HUES64 (cell line): ENCODE data around the gene NSUN3.
A peak's percentile ranks its signal among the peaks of the same experiment; 100 is the strongest.

Experiments used
- H3K27ac ChIP-seq: 2 replicates; pipeline ENCODE4 v1.7.0; 2013; ENCODE audit warnings: low read depth, low read length, inconsistent platforms
- H3K27me3 ChIP-seq: 2 replicates; pipeline ENCODE4 v1.6.1; 2013; ENCODE audit warnings: mild to moderate bottlenecking, low read length; ENCODE audit not compliant: insufficient read depth
- H3K36me3 ChIP-seq: 2 replicates; pipeline ENCODE4 v1.6.1; 2013; ENCODE audit warnings: mild to moderate bottlenecking, low read length; ENCODE audit not compliant: insufficient read depth
- H3K4me1 ChIP-seq: 2 replicates; pipeline ENCODE4 v1.6.1; 2013; ENCODE audit warnings: mild to moderate bottlenecking, low read length, moderate library complexity; ENCODE audit not compliant: insufficient read depth
- H3K4me3 ChIP-seq: 2 replicates; pipeline ENCODE4 v1.5.1; 2013; ENCODE audit warnings: mild to moderate bottlenecking, low read length, moderate library complexity
- H3K9ac ChIP-seq: 2 replicates; pipeline ENCODE4 v1.6.1; 2013; ENCODE audit warnings: mild to moderate bottlenecking, low read depth, low read length
- H3K9me3 ChIP-seq: 2 replicates; pipeline ENCODE4 v1.6.1; 2013; ENCODE audit warnings: low read depth, low read length; ENCODE audit not compliant: insufficient read depth
- WGBS: fragments of 150-250, 120-280 bp; methylation state at CpG from one replicate; pipeline ENCODE4 v1.1.7; 2013; ENCODE audit warnings: missing lambda C conversion rate; 5-methylcytosine and 5-hydroxymethylcytosine counted together

NSUN3 gene

DNA sequence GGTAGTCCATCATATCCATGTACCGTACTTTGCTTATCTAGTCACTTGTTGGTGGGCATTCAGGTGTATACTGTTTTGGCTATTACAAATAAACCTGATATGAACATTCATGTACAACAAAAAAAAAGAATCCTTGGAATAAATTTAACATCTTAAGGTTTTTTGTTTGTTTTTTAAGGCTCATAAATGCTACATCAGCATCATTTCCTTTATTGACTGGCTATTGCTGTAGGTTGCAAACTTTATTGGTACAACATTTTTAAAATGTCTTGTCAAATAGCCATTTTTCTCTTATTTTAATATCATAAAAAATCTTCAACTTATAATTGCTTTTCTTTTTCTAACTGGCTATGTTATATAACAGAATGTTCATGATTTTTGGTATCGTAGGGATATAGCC is 16.3 kb upstream of the NSUN3 start:
- no peak overlapping the region for H3K9ac ChIP-seq
- peaks cover 27% of the 10 kb centered on the region for H3K36me3 ChIP-seq
- H3K4me1 ChIP-seq, result no peaks in the 10 kb centered on the region
- peaks cover 16% of the 10 kb centered on the region; the same call in 1 of the 2 replicates for H3K9me3 ChIP-seq
- H3K27ac ChIP-seq, result no peak overlapping the region
- H3K4me3 ChIP-seq, result no peak overlapping the region
- H3K27me3 ChIP-seq, result no peaks in the 10 kb centered on the region
- WGBS, result no CpG with 5 or more reads among the region's 2 CpGs

DNA sequence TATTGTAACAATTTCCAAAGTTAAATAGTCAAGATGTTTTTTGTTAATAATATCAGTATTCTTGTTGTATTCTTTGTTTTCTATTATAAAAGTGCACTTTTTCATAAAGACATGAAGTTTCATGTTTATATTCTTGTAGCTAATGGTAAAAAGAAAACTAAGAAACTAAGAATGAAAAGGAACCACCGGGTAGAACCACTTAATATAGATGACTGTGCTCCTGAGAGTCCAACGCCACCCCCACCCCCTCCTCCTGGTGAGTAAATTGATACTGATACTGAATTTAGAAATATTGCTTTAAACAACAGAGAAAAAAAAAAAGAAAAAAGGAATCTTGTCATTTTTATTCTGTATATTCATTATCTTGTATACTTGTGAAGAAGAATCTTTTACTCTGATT is 13.6 kb upstream of the NSUN3 start:
- Histone ChIP-seq H3K27me3 (no peaks in the 10 kb centered on the region), H3K4me1 (no peaks in the 10 kb centered on the region), H3K4me3 (no peak overlapping the region), H3K36me3 (peaks cover 17% of the 10 kb centered on the region), H3K9me3 (peaks cover 3% of the 10 kb centered on the region; the same call in 1 of the 2 replicates), H3K27ac (no peak overlapping the region), H3K9ac (no peak overlapping the region)
- no CpG with 5 or more reads among the region's 2 CpGs for WGBS

DNA sequence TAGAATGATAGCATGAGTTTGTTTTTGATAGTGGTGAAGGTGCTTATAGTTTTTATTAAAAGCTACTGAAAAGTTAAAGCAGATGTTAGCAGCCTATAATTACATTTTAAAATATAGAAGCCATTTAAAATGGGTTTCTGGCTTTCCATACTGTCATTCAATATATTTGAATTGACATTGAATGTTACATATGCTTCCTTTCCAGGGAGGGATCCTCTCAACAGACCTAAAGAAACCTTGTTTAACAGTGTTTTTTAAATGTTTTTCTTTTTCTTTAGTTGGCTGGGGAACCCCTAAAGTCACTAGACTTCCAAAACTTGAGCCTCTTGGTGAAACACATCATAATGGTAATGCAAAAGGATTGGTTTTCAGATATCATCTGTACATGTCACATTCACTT is 12.3 kb upstream of the NSUN3 start:
- Histone ChIP-seq H3K27ac (no peak overlapping the region), H3K27me3 (no peaks in the 10 kb centered on the region), H3K4me3 (no peak overlapping the region), H3K36me3 (peaks cover 10% of the 10 kb centered on the region; the same call in 1 of the 2 replicates), H3K4me1 (no peaks in the 10 kb centered on the region), H3K9ac (no peak overlapping the region), H3K9me3 (no peaks in the 10 kb centered on the region)

DNA sequence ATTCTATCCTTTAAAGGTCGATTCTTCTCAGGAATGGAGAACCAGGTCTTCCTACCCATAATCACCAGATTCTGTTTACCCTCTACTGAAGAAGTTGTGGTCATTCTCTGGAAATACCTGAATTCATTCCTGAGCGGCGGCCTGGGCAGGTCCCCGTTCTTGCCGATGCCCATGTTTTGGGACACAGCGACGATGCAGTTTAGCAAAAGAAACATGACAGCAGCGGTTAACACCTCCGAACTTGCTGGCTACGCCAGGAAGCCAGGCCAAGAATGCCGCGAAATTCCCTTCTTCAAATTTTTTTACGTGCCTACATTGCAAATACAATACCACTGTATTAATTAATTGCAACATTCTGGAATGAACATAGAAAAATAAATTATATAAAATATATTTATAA is 1.6 kb upstream of the NSUN3 start:
- Histone ChIP-seq H3K4me3 (no peak overlapping the region), H3K4me1 (peaks cover 4% of the 10 kb centered on the region), H3K27ac (no peak overlapping the region), H3K36me3 (no peaks in the 10 kb centered on the region), H3K9ac (no peak overlapping the region), H3K27me3 (no peaks in the 10 kb centered on the region), H3K9me3 (no peaks in the 10 kb centered on the region)
- WGBS, result 97% methylated on average over 13 of the region's 13 CpGs

DNA sequence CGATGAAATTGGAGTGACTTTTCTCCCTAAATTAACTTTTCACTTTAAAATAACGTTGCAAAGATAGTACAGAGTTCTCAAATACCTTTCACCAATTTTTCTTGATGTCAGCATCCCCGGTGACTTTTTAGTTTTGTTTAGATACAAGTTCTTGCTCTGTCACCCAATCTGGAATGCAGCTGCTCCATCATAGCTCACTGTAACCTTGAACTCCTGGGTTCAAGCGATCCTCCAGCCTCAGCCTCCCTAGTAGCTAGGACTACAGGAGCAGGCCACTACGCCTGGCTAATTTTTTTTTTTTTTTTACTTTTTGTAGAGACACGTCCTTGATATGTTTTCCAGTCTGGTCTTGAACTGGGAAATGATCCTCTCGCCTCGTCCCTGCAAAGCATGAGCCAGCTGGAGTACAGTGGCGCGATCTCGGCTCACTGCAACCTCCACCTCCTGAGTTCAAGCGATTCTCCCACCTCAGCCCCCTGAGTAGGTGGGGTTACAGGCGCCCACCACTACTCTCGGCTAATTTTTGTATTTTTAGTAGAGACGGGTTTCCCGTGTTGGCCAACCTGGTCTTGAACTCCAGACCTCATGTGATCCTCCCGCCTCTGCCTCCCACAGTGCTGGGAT is 747 bp downstream of the NSUN3 start:
- Histone ChIP-seq H3K27me3 (no peaks in the 10 kb centered on the region), H3K36me3 (peaks cover 8% of the 10 kb centered on the region; the same call in 1 of the 2 replicates), H3K27ac (peak overlapping the region; percentile 97), H3K4me3 (peak overlapping the region; percentile 94), H3K9me3 (no peaks in the 10 kb centered on the region), H3K4me1 (peaks cover 4% of the 10 kb centered on the region), H3K9ac (peak overlapping the region; percentile 99)
- 73% methylated on average over 17 of the region's 17 CpGs for WGBS

DNA sequence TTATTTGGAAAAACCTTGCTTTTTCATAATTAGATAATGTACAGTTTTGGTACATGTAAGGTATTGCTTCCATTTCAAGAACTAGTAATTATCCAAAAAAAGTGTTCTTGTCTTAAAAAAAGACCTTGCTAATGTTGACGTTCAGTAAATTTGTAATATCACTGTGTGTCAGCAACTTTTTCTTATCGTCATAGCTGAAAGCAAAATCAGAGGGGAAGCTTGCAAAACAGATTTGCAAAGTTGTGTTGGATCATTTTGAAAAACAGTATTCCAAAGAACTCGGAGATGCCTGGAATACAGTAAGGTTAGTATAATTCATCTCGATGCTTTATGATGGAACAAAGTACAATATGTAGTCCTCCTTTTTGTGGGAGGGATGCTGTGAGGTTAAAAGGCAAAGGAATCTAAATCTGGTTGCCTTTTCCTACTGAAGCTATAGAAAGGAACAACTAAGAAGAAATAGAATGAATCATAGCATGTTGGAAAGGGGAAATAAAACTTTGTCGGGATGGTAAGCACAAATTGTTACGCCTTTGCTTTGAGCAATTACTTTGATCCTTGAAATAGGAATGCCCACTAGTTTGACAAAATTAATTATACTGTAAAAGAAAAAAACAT is 1.5 kb downstream of the NSUN3 start:
- H3K4me1 ChIP-seq, result peaks cover 4% of the 10 kb centered on the region
- no peak overlapping the region for H3K27ac ChIP-seq
- H3K9ac ChIP-seq, result no peak overlapping the region
- WGBS, result 96% methylated on average over 6 of the region's 6 CpGs
- H3K9me3 ChIP-seq, result no peaks in the 10 kb centered on the region
- H3K27me3 ChIP-seq, result no peaks in the 10 kb centered on the region
- peaks cover 8% of the 10 kb centered on the region; the same call in 1 of the 2 replicates for H3K36me3 ChIP-seq
- peak overlapping the region; percentile 94; the same call in 1 of the 2 replicates for H3K4me3 ChIP-seq

DNA sequence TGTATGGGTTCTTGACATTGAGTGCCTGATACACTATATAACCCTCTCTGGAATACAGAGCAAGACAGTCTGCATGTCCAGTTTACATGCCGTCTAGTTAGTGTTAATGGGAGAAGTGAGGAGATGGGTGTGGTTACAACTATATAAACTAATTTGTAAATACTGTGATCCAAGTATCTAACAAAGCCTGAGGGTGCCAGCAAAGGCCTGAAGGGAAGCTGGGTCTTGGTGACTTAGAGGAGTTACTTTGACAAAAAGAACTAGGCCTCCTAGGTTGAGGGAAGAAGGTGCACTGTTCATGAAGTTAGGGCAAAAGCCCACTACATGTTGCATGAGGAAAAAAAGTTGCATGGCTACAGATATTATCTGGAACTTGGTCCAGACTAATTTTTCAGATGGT is 2.3 kb downstream of the NSUN3 start:
- Histone ChIP-seq H3K9me3 (no peaks in the 10 kb centered on the region), H3K36me3 (peaks cover 8% of the 10 kb centered on the region; the same call in 1 of the 2 replicates), H3K27ac (no peak overlapping the region), H3K4me1 (peaks cover 4% of the 10 kb centered on the region), H3K9ac (no peak overlapping the region), H3K27me3 (no peaks in the 10 kb centered on the region), H3K4me3 (no peak overlapping the region)
- 100% methylated on average over 1 of the region's 1 CpG for WGBS

DNA sequence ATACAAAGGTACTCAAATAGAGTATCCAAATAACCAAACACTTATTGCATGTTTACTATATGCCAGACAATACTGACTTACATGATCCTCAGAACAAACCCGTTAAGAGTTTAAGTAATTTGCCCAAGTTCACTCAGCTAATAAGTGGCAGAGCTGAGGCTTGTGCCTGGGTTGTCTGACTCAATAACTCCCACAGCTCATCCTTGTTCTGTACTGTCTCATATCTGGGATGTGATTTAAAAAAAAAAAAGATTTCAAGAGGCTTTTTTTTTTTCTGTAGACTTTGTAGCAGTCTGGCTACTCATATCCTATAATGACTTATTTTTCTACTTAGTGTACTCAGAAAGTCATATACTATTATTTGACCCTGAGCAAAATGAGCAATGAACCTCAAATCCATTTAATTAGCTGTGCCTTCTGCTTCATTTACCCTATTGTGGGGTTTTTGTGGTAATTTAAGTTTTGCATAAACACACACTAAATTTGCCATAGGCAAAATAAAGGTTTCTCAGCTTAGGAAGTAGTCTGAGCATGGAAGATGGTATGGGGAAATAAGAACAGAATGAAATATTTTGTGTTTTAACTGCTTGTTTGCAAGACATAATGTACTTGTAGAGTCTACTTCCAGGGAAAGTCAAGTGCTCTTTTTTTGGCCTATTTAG is 3.1 kb downstream of the NSUN3 start:
- Histone ChIP-seq H3K27ac (no peak overlapping the region), H3K27me3 (no peaks in the 10 kb centered on the region), H3K36me3 (peaks cover 8% of the 10 kb centered on the region; the same call in 1 of the 2 replicates), H3K9ac (no peak overlapping the region), H3K4me3 (no peak overlapping the region), H3K9me3 (no peaks in the 10 kb centered on the region), H3K4me1 (peaks cover 4% of the 10 kb centered on the region)
- WGBS, result 96% methylated on average over 1 of the region's 1 CpG

DNA sequence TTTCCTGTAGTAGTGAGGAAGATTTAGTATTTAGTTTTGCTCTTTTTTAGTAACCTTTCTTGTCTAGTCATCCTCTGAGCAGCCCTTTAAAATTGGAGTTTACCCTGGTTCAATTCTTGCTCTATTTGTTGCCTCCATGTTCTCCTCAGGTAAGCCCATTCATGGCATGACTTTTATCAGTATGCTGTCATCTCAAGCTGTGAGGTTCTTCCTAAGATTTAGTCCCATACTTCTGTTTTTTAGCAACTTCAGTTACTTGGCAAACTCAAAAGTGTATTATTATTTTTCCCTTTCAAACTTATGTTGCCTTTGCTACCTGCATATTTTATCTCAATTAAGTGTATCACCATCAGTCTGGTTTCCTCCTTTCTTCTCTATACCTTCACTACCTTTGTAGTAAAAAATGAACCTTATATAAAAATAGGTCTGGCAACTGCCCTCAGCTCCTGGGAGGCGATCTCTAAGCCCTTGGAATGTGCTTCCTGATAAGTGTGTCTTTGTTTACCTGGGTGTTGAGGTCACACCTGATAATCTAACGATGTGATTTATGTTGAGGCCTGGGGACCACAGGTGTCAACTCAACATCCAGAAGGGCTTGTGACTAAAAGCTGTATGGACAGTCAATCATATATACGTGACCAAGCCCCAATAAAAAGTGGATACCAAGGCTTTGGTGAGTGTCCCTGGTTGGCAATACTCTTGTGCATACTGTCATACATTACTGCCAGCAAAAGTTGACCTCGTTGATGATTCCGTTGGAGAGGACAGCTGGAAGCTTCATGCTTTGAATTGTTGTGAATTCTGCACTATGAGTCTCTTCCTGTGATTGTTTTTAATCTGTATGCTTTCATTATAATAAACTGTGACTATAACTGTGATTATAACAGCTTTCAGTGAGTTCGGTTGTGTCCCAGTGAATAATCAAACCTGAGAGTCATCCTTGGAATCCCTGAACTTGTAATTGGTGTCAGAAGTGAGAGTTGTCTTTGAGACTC is 3.9 kb downstream of the NSUN3 start:
- H3K9ac ChIP-seq, result no peak overlapping the region
- H3K4me1 ChIP-seq, result peaks cover 3% of the 10 kb centered on the region
- H3K27ac ChIP-seq, result no peak overlapping the region
- no peaks in the 10 kb centered on the region for H3K9me3 ChIP-seq
- peaks cover 8% of the 10 kb centered on the region; the same call in 1 of the 2 replicates for H3K36me3 ChIP-seq
- no peak overlapping the region for H3K4me3 ChIP-seq
- WGBS, result 92% methylated on average over 6 of the region's 6 CpGs
- H3K27me3 ChIP-seq, result no peaks in the 10 kb centered on the region

DNA sequence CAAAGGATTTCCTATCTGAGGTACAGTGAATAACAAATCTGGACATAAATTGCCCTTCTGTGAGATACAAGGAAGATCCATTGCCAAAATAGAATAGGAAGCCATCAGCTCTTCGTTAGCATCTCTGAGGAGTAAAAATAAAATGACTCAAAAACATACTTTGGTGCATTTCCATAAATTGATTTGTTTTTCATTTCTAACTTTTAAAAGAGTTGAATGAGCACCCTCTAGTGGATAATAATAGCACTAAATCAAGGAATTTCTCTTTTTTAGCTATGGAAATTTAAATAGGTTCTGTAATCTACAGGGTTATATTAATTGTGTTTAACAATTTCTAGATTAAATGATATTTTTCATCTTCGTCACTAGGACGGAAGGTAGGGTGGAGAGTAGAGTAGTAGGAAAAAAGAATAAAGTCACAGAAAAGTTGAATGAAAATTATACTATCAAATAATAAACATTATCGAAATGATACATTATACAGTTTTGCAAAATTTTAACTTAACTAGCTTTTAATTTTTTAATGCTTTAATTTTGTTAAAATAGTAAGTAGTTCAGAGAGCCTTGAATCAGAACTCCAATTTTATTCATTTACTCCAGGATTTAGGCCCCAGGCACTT is 6.4 kb downstream of the NSUN3 start:
- no peak overlapping the region for H3K27ac ChIP-seq
- WGBS, result 40% methylated on average over 1 of the region's 4 CpGs
- H3K27me3 ChIP-seq, result no peaks in the 10 kb centered on the region

More for the DNA sequence above, 6.4 kb downstream of the NSUN3 start:
- Histone ChIP-seq H3K36me3 (peaks cover 8% of the 10 kb centered on the region; the same call in 1 of the 2 replicates), H3K4me3 (no peak overlapping the region), H3K9me3 (no peaks in the 10 kb centered on the region), H3K9ac (no peak overlapping the region), H3K4me1 (no peaks in the 10 kb centered on the region)
